Suprapubic skin (tissue), 4 donors: ENCODE data around the gene CYCS. TPM values are rescaled to one million over a fixed set of nuclear protein-coding genes. Genes with fewer than 3 reads are reported as not detected.
A peak's percentile ranks its signal among the peaks of the same experiment; 100 is the strongest.

Experiments used
- DNase-seq, 2 donors: peaks; one replicate each; pipeline ENCODE4 v3.0.0-alpha.2; 2019; ENCODE audit warnings: low spot score in 2 of 2
- H3K27ac ChIP-seq: fragments of 200-600 bp; sonication (generic); one replicate; pipeline ENCODE4 v1.5.1; 2019
- H3K27me3 ChIP-seq: fragments of 200-600 bp; sonication (generic); one replicate; pipeline ENCODE4 v1.5.1; 2019
- H3K36me3 ChIP-seq: fragments of 200-600 bp; sonication (generic); one replicate; pipeline ENCODE4 v1.5.1; 2019
- H3K4me1 ChIP-seq: fragments of 200-600 bp; sonication (generic); one replicate; pipeline ENCODE4 v1.5.1; 2019
- H3K4me3 ChIP-seq: fragments of 200-600 bp; sonication (generic); one replicate; pipeline ENCODE4 v1.5.1; 2019; ENCODE audit warnings: mild to moderate bottlenecking
- H3K9me3 ChIP-seq: fragments of 200-600 bp; sonication (generic); one replicate; pipeline ENCODE4 v1.5.1; 2019
- CTCF ChIP-seq, 2 donors: fragments of 200-600 bp in 1 of 2; fragments of 450-650 bp in 1 of 2; sonication (generic) in 1 of 2; IDR thresholded peaks; one replicate each; pipeline ENCODE4 v1.5.1; 2016 to 2019; ENCODE audit warnings: antibody characterized with exemption in 2 of 2, mild to moderate bottlenecking in 1 of 2, moderate library complexity in 1 of 2
- EP300 ChIP-seq: sonication (generic); formaldehyde crosslinking; IDR thresholded peaks from one replicate; pipeline ENCODE4 v1.6.1; 2017; ENCODE audit warnings: antibody characterized with exemption
- POLR2A ChIP-seq, 2 donors: fragments of 450-650 bp; IDR thresholded peaks; one replicate each; pipeline ENCODE4 v1.6.1; 2017; ENCODE audit warnings: antibody characterized with exemption in 2 of 2, mild to moderate bottlenecking in 2 of 2, moderate library complexity in 2 of 2
- POLR2AphosphoS5 ChIP-seq, 3 donors: sonication (generic); formaldehyde crosslinking; IDR thresholded peaks; one replicate each; pipeline ENCODE4 v1.6.1; 2017; ENCODE audit warnings: antibody characterized with exemption in 3 of 3
- WGBS: methylation state at CpG from one replicate; pipeline ENCODE4 v1.1.5; 2018; 5-methylcytosine and 5-hydroxymethylcytosine counted together
- total RNA-seq, 4 donors: library from RNA; depleted of rRNA; stranded (reverse); fragments of >200 nt; gene quantifications; one replicate each; pipeline ENCODE4 v1.1.0, GENCODE V29; 2016

CYCS gene
- 10 to 100 TPM; 23.3 to 59.1 (median 32.6) TPM for total RNA-seq

DNA sequence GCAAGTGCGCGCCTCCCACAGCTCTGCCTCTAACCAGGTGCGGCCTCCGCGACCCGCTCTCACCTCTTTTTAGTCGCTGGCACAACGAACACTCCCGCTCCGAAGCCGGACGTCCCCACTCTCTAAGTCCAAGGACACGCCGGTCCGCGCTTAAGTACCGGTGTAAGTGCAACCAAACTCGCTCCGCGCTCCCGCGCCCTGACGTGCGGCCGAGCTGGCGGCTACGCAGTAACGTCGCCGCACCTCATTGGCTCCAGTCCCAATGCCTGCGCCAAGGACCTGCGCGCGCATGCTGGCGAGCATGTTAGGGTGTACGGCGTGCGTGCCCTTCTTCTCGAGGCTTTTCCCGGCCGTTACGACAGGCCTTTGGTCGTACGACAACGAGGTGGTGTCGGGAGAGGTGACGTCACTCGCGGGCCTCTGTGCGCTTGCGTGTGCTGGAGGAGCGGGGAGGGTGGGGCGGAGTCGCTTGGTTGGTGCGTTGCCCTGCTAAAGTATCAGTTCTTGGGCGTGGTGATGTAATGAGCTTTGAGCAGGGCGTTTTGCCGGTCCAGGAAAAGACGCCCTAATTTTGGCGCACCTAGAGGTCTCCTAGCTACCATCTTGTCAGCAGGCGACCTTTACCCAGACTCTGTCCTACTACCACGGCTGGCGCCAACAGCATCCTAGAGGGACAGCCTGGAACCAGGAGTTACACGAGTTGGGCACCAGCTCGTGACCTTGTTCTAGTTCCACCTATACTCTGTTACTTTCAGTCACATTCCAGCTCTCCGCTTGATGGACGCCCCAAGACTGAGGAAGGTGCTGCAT lies at the start of gene CYCS:
CYCS (minus strand) TSS at position 124 of the 810 bp plus-strand sequence. CDS start 1,141 bp downstream, outside the sequence.
- Histone ChIP-seq H3K27ac (peak within 1 kb of the TSS; percentile 91), H3K4me1 (peaks cover 13% of the 10 kb centered on the region), H3K36me3 (peaks cover 22% of the 10 kb centered on the region), H3K27me3 (no peaks in the 10 kb centered on the region), H3K4me3 (peak within 1 kb of the TSS; percentile 76), H3K9me3 (no peaks in the 10 kb centered on the region)
- under 1% methylated on average over 67 of the region's 67 CpGs for WGBS
- peak; percentile 99 to 100 for DNase-seq
- no peak for TF ChIP-seq CTCF (IDR thresholded peaks at IDR 0.05)
- TF ChIP-seq POLR2A (IDR thresholded peaks at IDR 0.05), result peak; percentile 90 to 99
- TF ChIP-seq POLR2AphosphoS5 (IDR thresholded peaks at IDR 0.05), result peak; percentile 89 to 99 (median 97)
- peak; percentile 82 for TF ChIP-seq EP300

DNA sequence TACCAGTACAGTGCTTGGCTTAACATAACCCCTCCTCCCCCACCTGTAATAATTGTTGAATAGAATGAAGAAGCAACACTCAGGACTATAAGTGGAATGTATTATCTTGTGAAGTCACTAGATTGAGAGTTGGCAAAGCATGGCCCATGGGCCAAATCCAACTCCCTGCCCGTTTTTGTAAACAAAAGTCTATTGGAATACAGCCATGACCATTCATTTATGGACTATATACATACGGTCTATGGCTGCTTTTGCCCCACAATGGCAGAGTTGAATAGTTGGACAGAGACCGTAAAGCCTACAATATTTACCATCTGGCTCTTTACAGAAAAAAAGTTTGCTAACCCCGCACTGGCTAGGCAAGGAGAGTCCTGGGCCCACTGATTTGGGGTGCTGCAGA lies 48.1 kb upstream of the CYCS start:
- 65% methylated on average over 4 of the region's 4 CpGs for WGBS
- Histone ChIP-seq H3K27ac (no peak overlapping the region), H3K27me3 (no peaks in the 10 kb centered on the region), H3K4me3 (no peak overlapping the region), H3K4me1 (no peaks in the 10 kb centered on the region), H3K36me3 (no peaks in the 10 kb centered on the region), H3K9me3 (no peaks in the 10 kb centered on the region)
- no peak for TF ChIP-seq POLR2A (IDR thresholded peaks at IDR 0.05)
- TF ChIP-seq EP300, result no peak
- no peak for TF ChIP-seq POLR2AphosphoS5 (IDR thresholded peaks at IDR 0.05)
- TF ChIP-seq CTCF (IDR thresholded peaks at IDR 0.05), result no peak
- DNase-seq, result no peak

DNA sequence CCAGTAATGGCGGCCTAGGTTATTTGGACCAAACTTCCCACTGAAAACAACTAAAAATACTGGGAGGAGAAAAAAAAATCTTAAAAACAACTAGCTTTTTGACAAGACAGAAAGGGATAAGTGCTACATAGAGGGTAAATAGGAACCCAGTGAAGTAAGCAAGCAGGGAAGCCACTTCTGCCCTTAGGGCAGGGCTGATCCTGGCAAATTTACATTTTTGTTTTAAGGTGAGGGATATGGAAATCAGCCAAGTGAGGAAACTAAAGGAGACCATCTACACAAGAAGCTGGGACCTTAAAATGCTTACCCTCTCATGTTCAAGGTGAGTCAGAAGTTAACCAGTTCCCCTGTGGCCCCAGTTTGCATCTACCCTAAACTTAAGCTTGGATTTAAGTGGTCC lies 46.5 kb upstream of the CYCS start:
- TF ChIP-seq POLR2A (IDR thresholded peaks at IDR 0.05) (no peak), POLR2AphosphoS5 (IDR thresholded peaks at IDR 0.05) (no peak), CTCF (IDR thresholded peaks at IDR 0.05) (no peak), EP300 (no peak)
- Histone ChIP-seq H3K4me3 (no peak overlapping the region), H3K27me3 (no peaks in the 10 kb centered on the region), H3K27ac (no peak overlapping the region), H3K9me3 (no peaks in the 10 kb centered on the region), H3K36me3 (no peaks in the 10 kb centered on the region), H3K4me1 (no peaks in the 10 kb centered on the region)
- WGBS, result 88% methylated on average over 1 of the region's 1 CpG
- DNase-seq, result no peak

- Histone ChIP-seq H3K4me3 (no peak overlapping the region), H3K4me1 (no peaks in the 10 kb centered on the region), H3K9me3 (no peaks in the 10 kb centered on the region), H3K27me3 (no peaks in the 10 kb centered on the region), H3K36me3 (no peaks in the 10 kb centered on the region), H3K27ac (no peak overlapping the region)
- 82% methylated on average over 1 of the region's 1 CpG for whole genome bisulfite sequencing
- no peak for TF ChIP-seq CTCF (IDR thresholded peaks at IDR 0.05)
- no peak for TF ChIP-seq EP300
- TF ChIP-seq POLR2AphosphoS5 (IDR thresholded peaks at IDR 0.05), result no peak
- TF ChIP-seq POLR2A (IDR thresholded peaks at IDR 0.05), result no peak
- DNase-seq, result no peak
These were observed 46.0 kb upstream of the CYCS start for GRCh38 chr7:25171071-25171470.

- H3K9me3 ChIP-seq, result no peaks in the 10 kb centered on the region
- TF ChIP-seq POLR2AphosphoS5 (IDR thresholded peaks at IDR 0.05) (no peak), EP300 (no peak), POLR2A (IDR thresholded peaks at IDR 0.05) (no peak), CTCF (IDR thresholded peaks at IDR 0.05) (no peak)
- no peak overlapping the region for H3K4me3 ChIP-seq
- no peak overlapping the region for H3K27ac ChIP-seq
- no peaks in the 10 kb centered on the region for H3K27me3 ChIP-seq
- WGBS, result 96% methylated on average over 7 of the region's 7 CpGs
- no peaks in the 10 kb centered on the region for H3K4me1 ChIP-seq
- DNase-seq, result no peak
- H3K36me3 ChIP-seq, result peaks cover 4% of the 10 kb centered on the region
These were observed 44.6 kb upstream of the CYCS start for GRCh38 chr7:25169683-25170082.
